Chondrocyte (in vitro differentiated cells): ENCODE data around the gene TOX2. TPM values are rescaled to one million over a fixed set of nuclear protein-coding genes. Genes with fewer than 3 reads are reported as not detected.

Experiments used
- DNase-seq: peaks from one replicate; pipeline ENCODE4 v3.0.0; 2021; ENCODE audit warnings: mixed read lengths, low spot score
- H3K27ac Mint-ChIP-seq: one replicate; pipeline ENCODE4 v1.8.0; 2021; ENCODE audit warnings: mild to moderate bottlenecking, moderate library complexity, mixed read lengths; ENCODE audit not compliant: unreplicated experiment
- H3K27me3 Mint-ChIP-seq: 2 replicates; pipeline ENCODE4 v1.8.0; 2021; ENCODE audit warnings: low read depth, mixed read lengths
- H3K36me3 Mint-ChIP-seq: 2 replicates; pipeline ENCODE4 v1.8.0; 2021; ENCODE audit warnings: low read depth, mixed read lengths
- H3K4me1 Mint-ChIP-seq: 2 replicates; pipeline ENCODE4 v1.8.0; 2021; ENCODE audit warnings: low read depth, mild to moderate bottlenecking, mixed read lengths
- H3K4me3 Mint-ChIP-seq: one replicate; pipeline ENCODE4 v1.8.0; 2021; ENCODE audit warnings: mild to moderate bottlenecking, moderate library complexity, mixed read lengths; ENCODE audit not compliant: unreplicated experiment
- H3K9me3 Mint-ChIP-seq: 2 replicates; pipeline ENCODE4 v1.8.0; 2021; ENCODE audit warnings: low read depth, mixed read lengths
- CTCF ChIP-seq: fragments of 200-600 bp; sonication (generic); IDR thresholded peaks from 2 replicates; pipeline ENCODE4 v1.5.0; 2021; ENCODE audit warnings: antibody characterized with exemption, mild to moderate bottlenecking, moderate library complexity
- total RNA-seq: library from RNA; stranded (reverse); gene quantifications from 3 replicates; pipeline ENCODE4 v1.2.1, GENCODE V29; 2021

The TOX2 gene
- total RNA-seq, 1 donor from 2014 or later, result 0.12 TPM

GRCh38 chr20:44054849-44055248 is 140.2 kb downstream of the TOX2 start:
- no peaks in the 10 kb centered on the region for H3K4me1 Mint-ChIP-seq
- H3K4me3 Mint-ChIP-seq, result no peak overlapping the region
- DNase-seq, result no peak
- no peak overlapping the region for H3K27ac Mint-ChIP-seq
- H3K9me3 Mint-ChIP-seq, result peaks cover 7% of the 10 kb centered on the region
- no peaks in the 10 kb centered on the region for H3K36me3 Mint-ChIP-seq
- TF ChIP-seq CTCF, result no peak
- peaks cover 18% of the 10 kb centered on the region for H3K27me3 Mint-ChIP-seq

- Mint-ChIP-seq H3K4me1 (no peaks in the 10 kb centered on the region), H3K9me3 (peaks cover 8% of the 10 kb centered on the region), H3K27me3 (peaks cover 7% of the 10 kb centered on the region), H3K27ac (no peak overlapping the region), H3K4me3 (no peak overlapping the region), H3K36me3 (no peaks in the 10 kb centered on the region)
- TF ChIP-seq CTCF, result peak; percentile 79
- DNase-seq, result peak; percentile 68
Measured at GRCh38 chr20:44056010-44056698, 141.5 kb downstream of the TOX2 start.

- TF ChIP-seq CTCF, result no peak
- Mint-ChIP-seq H3K27ac (no peak overlapping the region), H3K27me3 (peaks cover 4% of the 10 kb centered on the region), H3K4me3 (no peak overlapping the region), H3K36me3 (no peaks in the 10 kb centered on the region), H3K9me3 (peaks cover 8% of the 10 kb centered on the region), H3K4me1 (peaks cover 4% of the 10 kb centered on the region)
- peak; percentile 29 for DNase-seq
Measured at GRCh38 chr20:44057698-44058675, 143.3 kb downstream of the TOX2 start.

GRCh38 chr20:44064501-44065400 is 150.1 kb downstream of the TOX2 start:
- TF ChIP-seq CTCF, result no peak
- Mint-ChIP-seq H3K4me1 (peaks cover 4% of the 10 kb centered on the region), H3K4me3 (no peak overlapping the region), H3K27ac (no peak overlapping the region), H3K27me3 (peaks cover 5% of the 10 kb centered on the region), H3K36me3 (no peaks in the 10 kb centered on the region), H3K9me3 (peaks cover 2% of the 10 kb centered on the region)
- no peak for DNase-seq
